ENCODE results near the gene NEK6.

NEK6 gene

DNA sequence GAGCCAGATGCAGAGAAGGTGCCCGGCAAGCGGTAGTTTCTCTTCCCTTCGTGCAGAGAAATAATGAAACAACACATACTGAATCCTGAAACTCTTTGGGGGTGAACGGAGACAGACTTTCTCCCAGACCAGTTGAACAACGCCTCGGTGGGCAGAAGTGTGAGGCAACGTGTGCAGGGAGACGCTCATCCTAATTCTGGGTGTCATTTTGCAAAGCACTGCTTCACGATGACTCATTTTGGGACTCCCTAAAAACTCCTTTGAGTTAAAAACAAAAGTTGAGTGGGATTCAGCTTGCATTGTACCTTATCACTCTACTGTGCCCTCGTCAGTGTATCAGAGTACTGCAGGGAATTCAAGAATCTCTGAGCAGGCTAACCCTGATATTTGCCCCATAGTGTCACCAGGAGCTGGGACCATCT is 3.5 kb upstream of the NEK6 start:
- TF ChIP-seq CTCF (conservative IDR thresholded peaks at IDR 0.05; ENCODE audit: low read depth), result no peak
- ChIA-PET CTCF (no interaction called here), POLR2A (ENCODE audit: low non-redundant PET) (no interaction called here)
- no peak overlapping the region for H3K27ac ChIP-seq
- DNase-seq (ENCODE audit: low spot score), result no peak

DNA sequence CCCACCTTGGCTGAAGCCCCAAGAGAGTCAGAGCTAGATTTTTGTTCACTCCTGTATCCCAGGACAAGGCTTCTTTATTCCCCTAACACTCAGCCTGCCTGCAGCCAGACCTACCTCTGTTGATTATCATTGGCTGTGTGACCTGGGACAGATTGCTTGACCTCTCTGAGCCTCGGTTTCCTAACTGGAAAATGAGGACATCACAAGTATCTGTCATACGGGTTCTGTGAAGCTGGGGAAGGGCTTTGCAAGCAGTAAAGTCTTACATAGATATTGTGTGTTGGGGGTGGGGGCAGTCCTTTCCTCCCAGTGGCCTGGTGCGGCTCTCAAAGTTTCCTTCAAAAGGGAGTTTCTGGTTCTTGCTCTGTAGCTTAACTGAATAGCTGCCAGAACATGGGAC is 2.5 kb upstream of the NEK6 start:
- CTCF ChIA-PET, result no interaction called here
- POLR2A ChIA-PET (ENCODE audit: low non-redundant PET), result no interaction called here
- DNase-seq (ENCODE audit: low spot score), result no peak
- no peak overlapping the region for H3K27ac ChIP-seq
- no peak for TF ChIP-seq CTCF (conservative IDR thresholded peaks at IDR 0.05; ENCODE audit: low read depth)

GRCh38 chr9:124256517-124257069 is 1.2 kb upstream of the NEK6 start:
- CTCF ChIA-PET, result interaction anchor here (0.6 to 2.4 kb wide), 4 partner anchors 64 to 165 kb away, joined by 3 to 13 read pairs (median 3); no protein-coding TSS in a partner anchor
- no peak for TF ChIP-seq CTCF (conservative IDR thresholded peaks at IDR 0.05; ENCODE audit: low read depth)
- peak; percentile 85 for DNase-seq (ENCODE audit: low spot score)
- POLR2A ChIA-PET (ENCODE audit: low non-redundant PET), result no interaction called here
- peak overlapping the region; percentile 99 for H3K27ac ChIP-seq

DNA sequence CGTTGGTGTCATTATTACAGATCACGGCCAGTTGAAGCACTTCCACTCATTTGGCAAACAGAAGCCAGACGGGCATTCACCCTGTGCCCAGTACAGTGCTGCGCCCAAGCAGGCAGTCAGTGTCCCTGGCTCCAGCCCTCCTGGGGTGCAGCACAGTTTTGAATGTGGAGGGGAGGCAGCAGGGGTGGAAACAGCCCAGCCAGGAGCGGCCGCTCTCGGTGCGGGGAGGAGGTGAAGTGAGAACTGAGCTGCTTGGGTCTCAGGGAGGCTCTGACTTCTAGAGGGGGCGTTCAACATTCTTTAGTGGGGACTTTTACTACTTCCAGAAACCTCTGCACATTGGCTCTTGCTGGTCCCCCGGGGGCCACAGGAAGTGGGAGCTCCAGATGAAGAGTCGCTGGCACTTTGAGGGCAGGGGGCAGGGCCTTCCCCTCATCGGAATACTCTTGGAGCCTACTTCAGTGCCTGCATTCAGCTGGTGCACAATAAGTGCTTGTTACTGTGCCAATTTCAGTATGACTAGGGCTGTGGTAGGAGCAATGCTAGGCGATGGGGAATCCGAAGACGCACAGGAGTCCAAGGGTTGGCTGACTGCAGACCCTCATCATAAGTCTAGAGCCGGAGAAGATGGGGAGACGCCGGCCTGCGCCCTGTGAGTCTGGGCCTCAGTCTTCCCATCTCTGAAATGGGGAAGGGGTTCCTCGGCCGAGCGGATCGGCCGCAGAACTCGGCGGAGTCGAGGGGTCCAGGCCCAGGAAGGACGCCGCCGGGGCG is 492 bp upstream of the NEK6 start:
- TF ChIP-seq CTCF (conservative IDR thresholded peaks at IDR 0.05; ENCODE audit: low read depth), result no peak
- no peak for DNase-seq (ENCODE audit: low spot score)
- POLR2A ChIA-PET (ENCODE audit: low non-redundant PET), result no interaction called here
- H3K27ac ChIP-seq, result peak overlapping the region; percentile 99
- CTCF ChIA-PET, result interaction anchor here (0.8 to 2.4 kb wide), 2 partner anchors 63 to 130 kb away, joined by 3 to 13 read pairs; no protein-coding TSS in a partner anchor

- ChIA-PET POLR2A (ENCODE audit: low non-redundant PET) (no interaction called here), CTCF (interaction anchor here (0.6 to 2.0 kb wide), 2 partner anchors 132 to 134 kb away, joined by 3 to 10 read pairs; no protein-coding TSS in a partner anchor)
- TF ChIP-seq CTCF (conservative IDR thresholded peaks at IDR 0.05; ENCODE audit: low read depth), result no peak
- H3K27ac ChIP-seq, result peak overlapping the region; percentile 99
- no peak for DNase-seq (ENCODE audit: low spot score)
These were observed 933 bp downstream of the NEK6 start for GRCh38 chr9:124258607-124259157.

- POLR2A ChIA-PET (ENCODE audit: low non-redundant PET), result no interaction called here
- H3K27ac ChIP-seq, result peak overlapping the region; percentile 99
- TF ChIP-seq CTCF (conservative IDR thresholded peaks at IDR 0.05; ENCODE audit: low read depth), result no peak
- peak; percentile 93 for DNase-seq (ENCODE audit: low spot score)
- CTCF ChIA-PET, result interaction anchor here (0.6 to 2.0 kb wide), 2 partner anchors 133 kb away, joined by 3 to 10 read pairs; no protein-coding TSS in a partner anchor
These were observed 1.5 kb downstream of the NEK6 start for GRCh38 chr9:124259158-124259808.
